Neutrophil (primary cell): ENCODE data around the gene PLD2.

Experiments used
- H3K27ac ChIP-seq: fragments of 200-600 bp; sonication (generic); 2 replicates; pipeline ENCODE4 v1.5.1; 2016; ENCODE audit warnings: mild to moderate bottlenecking, moderate library complexity
- H3K27me3 ChIP-seq: fragments of 200-600 bp; sonication (generic); 2 replicates; pipeline ENCODE4 v1.6.0; 2016; ENCODE audit warnings: mild to moderate bottlenecking
- H3K36me3 ChIP-seq: fragments of 200-600 bp; sonication (generic); 2 replicates; pipeline ENCODE4 v1.5.1; 2017
- H3K4me1 ChIP-seq, 2 experiments: fragments of 200-600 bp in 1 of 2; sonication (generic) in 1 of 2; 1 replicate in 1 of 2; 2 replicates in 1 of 2; pipeline versions ENCODE4 v1.5.1 to v1.6.1; 2013 to 2016; ENCODE audit warnings: low read depth in 1 of 2, low read length in 1 of 2, mild to moderate bottlenecking in 1 of 2, moderate library complexity in 1 of 2; ENCODE audit not compliant: control insufficient read depth in 1 of 2, insufficient read depth in 1 of 2
- H3K4me3 ChIP-seq, 2 experiments: fragments of 200-600 bp in 1 of 2; sonication (generic) in 1 of 2; 1 replicate in 1 of 2; 2 replicates in 1 of 2; pipeline ENCODE4 v1.5.1; 2013 to 2016; ENCODE audit warnings: low read depth in 1 of 2, low read length in 1 of 2, mild to moderate bottlenecking in 1 of 2, moderate library complexity in 1 of 2
- H3K9me3 ChIP-seq: fragments of 200-600 bp; sonication (generic); 2 replicates; pipeline ENCODE4 v1.5.1; 2016
- CTCF ChIP-seq: fragments of 200-600 bp; sonication (generic); IDR thresholded peaks from 2 replicates; pipeline ENCODE4 v1.5.1; 2016; ENCODE audit warnings: antibody characterized with exemption

The PLD2 gene

GRCh38 chr17:4807605-4808377 lies 839 bp downstream of the PLD2 start:
- H3K27ac ChIP-seq, result no peak overlapping the region
- H3K4me1 ChIP-seq, result peaks cover 9 to 10% of the 10 kb centered on the region in 2 experiments
- H3K9me3 ChIP-seq, result no peaks in the 10 kb centered on the region
- H3K36me3 ChIP-seq, result no peaks in the 10 kb centered on the region
- H3K4me3 ChIP-seq, result peak overlapping the region; percentile 60 to 84
- H3K27me3 ChIP-seq, result peaks cover 86% of the 10 kb centered on the region
- TF ChIP-seq CTCF, result no peak

DNA sequence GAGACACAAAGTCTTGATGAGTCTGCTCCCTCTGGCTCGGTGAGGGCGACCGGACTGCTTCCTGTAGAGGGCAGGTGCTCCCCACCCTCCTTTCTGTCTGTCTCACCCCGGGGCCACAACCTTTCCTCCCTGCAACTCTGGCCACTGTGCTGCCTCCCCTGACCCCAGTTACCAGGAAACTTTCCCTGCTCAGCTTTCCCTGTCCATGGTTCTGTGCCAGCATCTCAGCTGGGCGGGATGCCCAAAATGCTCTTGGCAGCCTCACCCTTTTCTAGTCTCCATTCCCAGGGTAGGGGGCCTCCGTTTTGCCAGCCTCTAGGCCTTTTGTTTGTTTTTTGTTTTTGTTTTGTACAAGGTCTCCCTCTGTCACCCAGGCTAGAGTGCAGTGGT lies 1.4 kb downstream of the PLD2 start:
- no peaks in the 10 kb centered on the region for H3K9me3 ChIP-seq
- no peak for TF ChIP-seq CTCF
- peaks cover 9 to 10% of the 10 kb centered on the region in 2 experiments for H3K4me1 ChIP-seq
- no peak overlapping the region for H3K4me3 ChIP-seq
- no peaks in the 10 kb centered on the region for H3K36me3 ChIP-seq
- H3K27me3 ChIP-seq, result peaks cover 87% of the 10 kb centered on the region
- no peak overlapping the region for H3K27ac ChIP-seq

GRCh38 chr17:4810696-4811290 lies 3.8 kb downstream of the PLD2 start:
- Histone ChIP-seq H3K27ac (no peak overlapping the region), H3K36me3 (no peaks in the 10 kb centered on the region), H3K4me3 (no peak overlapping the region), H3K4me1 (peaks cover 9 to 10% of the 10 kb centered on the region in 2 experiments), H3K9me3 (no peaks in the 10 kb centered on the region), H3K27me3 (peaks cover 77% of the 10 kb centered on the region)
- TF ChIP-seq CTCF, result no peak

DNA sequence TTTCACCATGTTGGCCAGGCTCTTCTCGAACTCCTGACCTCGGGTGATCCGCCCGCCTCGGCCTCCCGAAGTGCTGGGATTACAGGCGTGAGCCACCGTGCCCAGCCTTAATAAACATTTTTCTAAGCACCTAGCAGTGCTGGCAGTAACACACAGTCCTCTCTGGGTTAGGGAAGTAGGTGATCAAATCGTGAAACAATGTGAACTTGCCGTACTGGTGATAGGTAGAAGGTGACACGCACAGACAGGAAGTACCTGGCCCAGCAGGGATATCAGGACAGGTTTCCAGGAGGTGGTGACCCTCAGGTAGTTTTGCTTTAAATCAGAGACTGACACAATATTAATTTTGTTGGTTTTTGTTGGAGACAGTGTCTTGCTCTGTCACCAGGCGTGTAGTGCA lies 4.5 kb downstream of the PLD2 start:
- Histone ChIP-seq H3K4me1 (peaks cover 5 to 8% of the 10 kb centered on the region in 2 experiments), H3K9me3 (no peaks in the 10 kb centered on the region), H3K27me3 (peaks cover 72% of the 10 kb centered on the region), H3K36me3 (no peaks in the 10 kb centered on the region), H3K4me3 (no peak overlapping the region), H3K27ac (no peak overlapping the region)
- no peak for TF ChIP-seq CTCF

DNA sequence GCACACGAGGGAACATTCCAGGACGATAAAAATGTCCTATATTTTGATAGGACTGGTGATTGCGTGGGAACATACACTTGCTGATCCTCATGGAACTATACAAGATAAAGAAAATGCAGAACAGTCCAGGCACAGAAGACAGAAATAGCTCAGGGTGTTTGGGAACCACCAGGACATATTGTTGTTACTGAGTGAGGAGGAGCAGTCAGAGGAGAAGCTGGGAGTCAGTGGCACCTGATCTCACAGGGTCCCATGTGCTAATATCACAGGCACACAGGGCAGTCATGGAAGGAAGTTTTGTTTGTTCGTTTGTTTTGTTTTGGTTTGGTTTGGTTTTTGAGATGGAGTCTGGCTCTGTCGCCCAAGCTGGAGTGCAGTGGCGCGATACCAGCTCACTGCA lies 5.7 kb downstream of the PLD2 start:
- Histone ChIP-seq H3K4me1 (peaks cover 0 to under 1% of the 10 kb centered on the region in 2 experiments), H3K9me3 (no peaks in the 10 kb centered on the region), H3K27me3 (peaks cover 62% of the 10 kb centered on the region), H3K36me3 (no peaks in the 10 kb centered on the region), H3K27ac (no peak overlapping the region), H3K4me3 (no peak overlapping the region)
- TF ChIP-seq CTCF, result no peak
